Measurements from ENCODE around the gene RIT1.

DNA sequence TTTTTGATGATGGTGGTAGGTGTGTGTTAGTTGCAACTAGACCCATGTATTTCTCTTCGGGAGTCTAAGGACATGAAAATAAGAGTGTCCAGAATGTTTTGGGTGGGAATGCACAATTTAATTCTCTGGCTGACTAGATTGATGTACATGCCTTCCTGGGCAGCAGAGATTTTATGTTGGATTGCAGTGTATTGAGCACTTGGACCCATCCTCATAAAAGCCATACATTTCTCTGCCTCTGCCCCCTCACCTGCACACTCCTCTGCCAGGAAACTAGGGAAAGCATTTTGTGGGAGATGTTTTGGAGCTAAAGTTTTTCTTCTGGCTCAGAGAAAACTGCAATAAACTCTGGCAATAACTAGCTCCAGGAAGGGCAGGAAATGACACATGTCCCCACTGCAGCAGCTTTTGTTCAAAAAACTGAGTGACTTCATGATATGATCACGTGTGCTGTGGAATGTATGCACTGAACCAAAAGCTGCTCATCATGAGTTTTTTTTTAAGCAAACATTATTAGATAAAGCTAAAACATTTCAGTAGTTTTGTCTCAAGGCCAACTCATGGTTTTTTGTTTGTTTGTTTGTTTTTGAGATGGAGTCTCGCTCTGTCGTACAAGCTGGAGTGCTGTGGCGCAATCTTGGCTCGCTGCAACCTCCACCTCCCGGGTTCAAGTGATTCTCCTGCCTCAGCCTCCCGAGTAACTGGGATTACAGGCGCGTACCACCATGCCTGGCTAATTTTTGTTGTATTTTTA lies 17.6 kb downstream of the RIT1 start:
- no peak for TF ChIP-seq CTCF (IDR thresholded peaks at IDR 0.05; ENCODE audit: low read depth, low read length, poor library complexity, severe bottlenecking)
- TF ChIP-seq EZH2phosphoT487 (IDR thresholded peaks at IDR 0.05; ENCODE audit: borderline replicate concordance, low read length) = no peak

Data from DOHH2 (cell line).